ENCODE measurements around the gene SLC22A13.
"Not testable (repeated sequence)": the region's sequence is repeated elsewhere in the genome, so short reads cannot be mapped to it uniquely, and the experiment has no call there.

DNA sequence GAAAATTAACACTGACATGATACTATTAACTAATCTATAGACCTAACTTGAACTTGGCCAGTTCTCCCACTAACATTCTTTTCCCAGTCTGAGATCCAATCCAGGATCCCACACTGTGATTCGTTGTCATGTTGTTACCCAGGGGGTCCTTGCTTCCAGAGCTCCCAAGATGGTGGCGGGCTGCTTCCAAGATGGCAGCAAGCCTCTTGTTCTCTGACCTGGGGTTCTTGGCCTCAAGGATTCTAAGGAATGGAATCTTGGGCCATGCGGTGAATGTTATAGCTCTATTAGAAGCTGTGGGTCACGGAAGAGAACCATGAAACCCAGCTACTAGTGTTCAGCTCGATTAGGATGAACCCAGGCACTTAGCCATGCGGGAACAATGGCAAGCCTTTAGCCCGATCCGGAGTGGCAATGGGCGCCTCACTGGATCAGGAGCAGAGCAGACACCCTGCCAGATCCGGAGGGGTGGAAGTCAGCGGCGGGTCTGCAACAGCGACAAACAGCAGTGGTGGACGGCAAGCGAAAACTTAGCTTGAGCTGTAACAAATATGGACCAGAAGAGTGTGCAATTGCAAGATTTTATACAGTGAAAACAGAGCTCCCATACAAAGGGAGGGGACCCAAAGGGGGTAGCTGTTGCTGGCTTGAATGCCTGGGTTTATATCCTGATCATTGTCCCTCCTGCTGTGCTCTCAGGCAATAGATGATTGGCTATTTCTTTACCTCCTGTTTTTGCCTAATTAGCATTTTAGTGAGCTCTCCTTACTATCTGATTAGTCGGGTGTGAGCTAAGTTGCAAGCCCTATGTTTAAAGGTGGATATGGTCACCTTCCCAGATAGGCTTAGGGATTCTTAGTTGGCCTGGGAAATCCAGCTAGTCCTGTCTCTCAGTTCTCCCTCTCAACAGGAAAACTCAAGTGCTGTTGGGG is 23.9 kb downstream of the SLC22A13 start:
- TF ChIP-seq, protein P1, sequence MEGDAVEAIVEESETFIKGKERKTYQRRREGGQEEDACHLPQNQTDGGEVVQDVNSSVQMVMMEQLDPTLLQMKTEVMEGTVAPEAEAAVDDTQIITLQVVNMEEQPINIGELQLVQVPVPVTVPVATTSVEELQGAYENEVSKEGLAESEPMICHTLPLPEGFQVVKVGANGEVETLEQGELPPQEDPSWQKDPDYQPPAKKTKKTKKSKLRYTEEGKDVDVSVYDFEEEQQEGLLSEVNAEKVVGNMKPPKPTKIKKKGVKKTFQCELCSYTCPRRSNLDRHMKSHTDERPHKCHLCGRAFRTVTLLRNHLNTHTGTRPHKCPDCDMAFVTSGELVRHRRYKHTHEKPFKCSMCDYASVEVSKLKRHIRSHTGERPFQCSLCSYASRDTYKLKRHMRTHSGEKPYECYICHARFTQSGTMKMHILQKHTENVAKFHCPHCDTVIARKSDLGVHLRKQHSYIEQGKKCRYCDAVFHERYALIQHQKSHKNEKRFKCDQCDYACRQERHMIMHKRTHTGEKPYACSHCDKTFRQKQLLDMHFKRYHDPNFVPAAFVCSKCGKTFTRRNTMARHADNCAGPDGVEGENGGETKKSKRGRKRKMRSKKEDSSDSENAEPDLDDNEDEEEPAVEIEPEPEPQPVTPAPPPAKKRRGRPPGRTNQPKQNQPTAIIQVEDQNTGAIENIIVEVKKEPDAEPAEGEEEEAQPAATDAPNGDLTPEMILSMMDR (IDR thresholded peaks at IDR 0.05; ENCODE audit: low read length): not testable (repeated sequence)
- not testable (repeated sequence) for TF ChIP-seq EZH2 (IDR thresholded peaks at IDR 0.05; ENCODE audit: borderline replicate concordance, low read length)

Data from OCI-LY1 (cell line).